HEK293 (cell line): ENCODE data around the gene GSTM4.
"Not testable (repeated sequence)": the region's sequence is repeated elsewhere in the genome, so short reads cannot be mapped to it uniquely, and the experiment has no call there.

Experiments used
- CTCF ChIA-PET: fragments of 350-600 bp; formaldehyde crosslinking; extraction: SDS; loops from one replicate; lab custom pipeline; 2021; ENCODE audit warnings: antibody characterized with exemption; lab: Yijun Ruan, JAX
- POLR2A ChIA-PET: fragments of 300-600 bp; formaldehyde crosslinking; extraction: SDS; loops from one replicate; lab custom pipeline; 2020; ENCODE audit warnings: antibody characterized with exemption, inconsistent platforms; lab: Yijun Ruan, JAX
- H3K27ac ChIP-seq: fragments of 200-500 bp; sonication (Bioruptor generic); 2 replicates; pipeline ENCODE4 v1.5.1; 2014; ENCODE audit warnings: low read depth, low read length, control low read depth, inconsistent platforms; ENCODE audit errors: extremely low read depth
- H3K36me3 ChIP-seq, 2 experiments: fragments of 200-500 bp in 1 of 2; sonication (Bioruptor generic) in 1 of 2; 1 replicate in 1 of 2; 2 replicates in 1 of 2; pipeline ENCODE4 v1.5.1; 2014 to 2017; ENCODE audit warnings: inconsistent platforms in 2 of 2, low read length in 2 of 2; ENCODE audit not compliant: control insufficient read depth in 2 of 2, insufficient read depth in 1 of 2
- H3K4me1 ChIP-seq: fragments of 200-500 bp; sonication (Bioruptor generic); 2 replicates; pipeline ENCODE4 v1.5.1; 2014; ENCODE audit warnings: mild to moderate bottlenecking, low read length, inconsistent platforms; ENCODE audit not compliant: control insufficient read depth, insufficient read depth
- H3K4me3 ChIP-seq: 2 replicates; pipeline ENCODE4 v1.5.1; 2011; ENCODE audit warnings: low read depth, mild to moderate bottlenecking, control low read depth, low read length, moderate library complexity
- H3K9me3 ChIP-seq: fragments of 200-500 bp; sonication (Bioruptor generic); 2 replicates; pipeline ENCODE4 v1.5.1; 2014; ENCODE audit warnings: low read depth, low read length, inconsistent platforms; ENCODE audit not compliant: control insufficient read depth, insufficient read depth
- GLIS1 ChIP-seq: fragments of 450-650 bp; formaldehyde crosslinking; IDR thresholded peaks from 2 replicates; pipeline ENCODE4 v1.5.1; 2016; ENCODE audit warnings: missing biosample characterization, missing genetic modification characterization
- KLF10 ChIP-seq: fragments of 450-650 bp; IDR thresholded peaks from 2 replicates; pipeline ENCODE4 v1.5.1; 2018; ENCODE audit warnings: missing biosample characterization, mild to moderate bottlenecking, missing genetic modification characterization
- ZEB2 ChIP-seq: fragments of 450-650 bp; formaldehyde crosslinking; IDR thresholded peaks from 2 replicates; pipeline ENCODE4 v1.5.1; 2016; ENCODE audit warnings: missing biosample characterization, missing genetic modification characterization
- ZIC2 ChIP-seq: fragments of 450-650 bp; formaldehyde crosslinking; IDR thresholded peaks from 2 replicates; pipeline ENCODE4 v1.5.1; 2016; ENCODE audit warnings: missing biosample characterization, missing genetic modification characterization
- ZNF174 ChIP-seq: fragments of 450-650 bp; formaldehyde crosslinking; IDR thresholded peaks from 2 replicates; pipeline ENCODE4 v1.5.0; 2017; ENCODE audit warnings: missing biosample characterization, mild to moderate bottlenecking, missing genetic modification characterization
- ZNF175 ChIP-seq: fragments of 450-650 bp; formaldehyde crosslinking; IDR thresholded peaks from 2 replicates; pipeline ENCODE4 v1.5.1; 2016; ENCODE audit warnings: missing biosample characterization, missing genetic modification characterization
- ZNF221 ChIP-seq: fragments of 450-650 bp; formaldehyde crosslinking; IDR thresholded peaks from 2 replicates; pipeline ENCODE4 v1.5.1; 2017; ENCODE audit warnings: missing biosample characterization, missing genetic modification characterization, borderline replicate concordance
- ZNF324 ChIP-seq: fragments of 450-650 bp; formaldehyde crosslinking; IDR thresholded peaks from 2 replicates; pipeline ENCODE4 v1.5.1; 2016; ENCODE audit warnings: missing biosample characterization, missing genetic modification characterization
- TF ChIP-seq, protein P1 (sequence below): fragments of 450-650 bp; formaldehyde crosslinking; IDR thresholded peaks from 2 replicates; pipeline ENCODE4 v1.5.1; 2016; ENCODE audit warnings: missing biosample characterization, missing genetic modification characterization
- TF ChIP-seq, protein P2 (sequence below): fragments of 450-650 bp; formaldehyde crosslinking; IDR thresholded peaks from 2 replicates; pipeline ENCODE4 v1.5.1; 2016; ENCODE audit warnings: missing biosample characterization, missing genetic modification characterization

The GSTM4 gene

DNA sequence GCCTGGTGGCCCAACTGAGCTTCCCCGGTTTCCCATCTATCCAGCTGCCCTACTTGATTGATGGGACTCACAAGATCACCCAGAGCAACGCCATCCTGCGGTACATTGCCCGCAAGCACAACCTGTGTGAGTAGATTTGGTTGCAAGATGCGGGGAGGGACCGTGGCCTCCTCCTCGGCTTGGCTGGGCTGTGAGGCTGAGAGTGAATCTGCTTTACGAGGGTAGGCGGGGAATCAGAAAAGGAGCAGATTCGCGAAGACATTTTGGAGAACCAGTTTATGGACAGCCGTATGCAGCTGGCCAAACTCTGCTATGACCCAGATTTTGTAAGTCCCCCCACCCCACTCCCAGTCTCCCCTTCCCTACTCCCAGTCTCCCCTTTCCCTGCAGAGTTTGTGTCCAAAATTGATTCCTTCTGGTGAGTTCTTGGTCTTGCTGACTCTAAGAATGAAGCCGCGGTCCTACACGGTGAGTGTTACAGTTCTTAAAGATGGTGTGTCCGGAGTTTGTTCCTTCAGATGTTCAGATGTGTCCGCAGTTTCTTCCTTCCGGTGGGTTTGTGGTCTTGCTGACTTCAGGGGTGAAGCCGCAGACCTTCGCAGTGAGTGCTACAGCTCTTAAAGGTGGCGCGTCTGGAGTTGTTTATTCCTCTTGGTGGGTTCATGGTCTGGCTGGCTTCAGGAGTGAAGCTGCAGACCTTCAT lies 13.5 kb downstream of the GSTM4 start:
- no peak overlapping the region for H3K4me3 ChIP-seq
- peaks cover 0 to 7% of the 10 kb centered on the region in 2 experiments; a peak in 1 of 3 replicates for H3K36me3 ChIP-seq
- H3K9me3 ChIP-seq = no peaks in the 10 kb centered on the region
- H3K27ac ChIP-seq = no peak overlapping the region
- POLR2A ChIA-PET = no interaction called here
- no peak for TF ChIP-seq ZNF221 (tag by site-specific recombination)
- no peaks in the 10 kb centered on the region for H3K4me1 ChIP-seq
- CTCF ChIA-PET = no interaction called here

DNA sequence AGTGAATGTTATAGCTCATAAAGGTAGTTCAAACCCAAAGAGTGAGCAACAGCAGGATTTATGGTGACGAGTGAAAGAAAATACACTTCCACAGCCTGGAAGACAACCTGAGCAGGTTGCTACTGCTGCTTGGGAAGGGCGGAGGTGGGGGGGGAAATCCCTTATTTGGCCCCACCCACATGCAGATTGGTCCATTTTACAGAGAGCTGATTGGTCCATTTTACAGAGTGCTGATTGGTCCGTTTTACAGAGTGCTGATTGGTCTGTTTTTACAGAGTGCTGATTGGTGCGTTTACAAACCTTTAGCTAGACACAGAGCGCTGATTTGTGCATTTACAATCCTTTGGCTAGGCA lies 14.0 kb downstream of the GSTM4 start:
- H3K36me3 ChIP-seq, H3K27ac ChIP-seq, CTCF ChIA-PET, POLR2A ChIA-PET, H3K9me3 ChIP-seq, H3K4me1 ChIP-seq, H3K4me3 ChIP-seq: not testable (repeated sequence)

DNA sequence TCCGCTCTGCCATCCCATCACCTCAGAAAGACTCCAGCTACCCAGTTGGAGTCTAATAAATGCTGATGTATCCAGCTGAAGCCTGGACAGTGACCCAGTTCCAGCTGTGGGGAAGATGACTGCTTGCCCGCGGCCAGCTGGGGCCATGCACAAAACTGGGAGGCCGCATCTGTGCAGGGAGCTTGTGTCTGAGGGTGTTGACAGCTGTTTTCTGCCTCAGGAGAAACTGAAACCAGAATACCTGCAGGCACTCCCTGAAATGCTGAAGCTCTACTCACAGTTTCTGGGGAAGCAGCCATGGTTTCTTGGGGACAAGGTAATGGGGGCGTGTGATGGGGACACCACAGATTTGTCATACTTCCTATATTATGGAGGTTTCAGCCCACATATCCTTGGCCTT lies 15.2 kb downstream of the GSTM4 start:
- no peak for TF ChIP-seq ZNF175 (tag by site-specific recombination)
- no peak for TF ChIP-seq GLIS1
- TF ChIP-seq, protein P1, sequence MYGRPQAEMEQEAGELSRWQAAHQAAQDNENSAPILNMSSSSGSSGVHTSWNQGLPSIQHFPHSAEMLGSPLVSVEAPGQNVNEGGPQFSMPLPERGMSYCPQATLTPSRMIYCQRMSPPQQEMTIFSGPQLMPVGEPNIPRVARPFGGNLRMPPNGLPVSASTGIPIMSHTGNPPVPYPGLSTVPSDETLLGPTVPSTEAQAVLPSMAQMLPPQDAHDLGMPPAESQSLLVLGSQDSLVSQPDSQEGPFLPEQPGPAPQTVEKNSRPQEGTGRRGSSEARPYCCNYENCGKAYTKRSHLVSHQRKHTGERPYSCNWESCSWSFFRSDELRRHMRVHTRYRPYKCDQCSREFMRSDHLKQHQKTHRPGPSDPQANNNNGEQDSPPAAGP (tag by site-specific recombination) = no peak
- TF ChIP-seq ZNF324 (tag by site-specific recombination) = no peak
- TF ChIP-seq, protein P2, sequence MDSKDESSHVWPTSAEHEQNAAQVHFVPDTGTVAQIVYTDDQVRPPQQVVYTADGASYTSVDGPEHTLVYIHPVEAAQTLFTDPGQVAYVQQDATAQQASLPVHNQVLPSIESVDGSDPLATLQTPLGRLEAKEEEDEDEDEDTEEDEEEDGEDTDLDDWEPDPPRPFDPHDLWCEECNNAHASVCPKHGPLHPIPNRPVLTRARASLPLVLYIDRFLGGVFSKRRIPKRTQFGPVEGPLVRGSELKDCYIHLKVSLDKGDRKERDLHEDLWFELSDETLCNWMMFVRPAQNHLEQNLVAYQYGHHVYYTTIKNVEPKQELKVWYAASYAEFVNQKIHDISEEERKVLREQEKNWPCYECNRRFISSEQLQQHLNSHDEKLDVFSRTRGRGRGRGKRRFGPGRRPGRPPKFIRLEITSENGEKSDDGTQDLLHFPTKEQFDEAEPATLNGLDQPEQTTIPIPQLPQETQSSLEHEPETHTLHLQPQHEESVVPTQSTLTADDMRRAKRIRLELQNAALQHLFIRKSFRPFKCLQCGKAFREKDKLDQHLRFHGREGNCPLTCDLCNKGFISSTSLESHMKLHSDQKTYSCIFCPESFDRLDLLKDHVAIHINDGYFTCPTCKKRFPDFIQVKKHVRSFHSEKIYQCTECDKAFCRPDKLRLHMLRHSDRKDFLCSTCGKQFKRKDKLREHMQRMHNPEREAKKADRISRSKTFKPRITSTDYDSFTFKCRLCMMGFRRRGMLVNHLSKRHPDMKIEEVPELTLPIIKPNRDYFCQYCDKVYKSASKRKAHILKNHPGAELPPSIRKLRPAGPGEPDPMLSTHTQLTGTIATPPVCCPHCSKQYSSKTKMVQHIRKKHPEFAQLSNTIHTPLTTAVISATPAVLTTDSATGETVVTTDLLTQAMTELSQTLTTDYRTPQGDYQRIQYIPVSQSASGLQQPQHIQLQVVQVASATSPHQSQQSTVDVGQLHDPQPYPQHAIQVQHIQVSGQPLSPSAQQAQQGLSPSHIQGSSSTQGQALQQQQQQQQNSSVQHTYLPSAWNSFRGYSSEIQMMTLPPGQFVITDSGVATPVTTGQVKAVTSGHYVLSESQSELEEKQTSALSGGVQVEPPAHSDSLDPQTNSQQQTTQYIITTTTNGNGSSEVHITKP (tag by site-specific recombination) = no peak
- TF ChIP-seq KLF10 (tag by site-specific recombination) = no peak
- no peak for TF ChIP-seq ZEB2
- TF ChIP-seq ZIC2 (tag by site-specific recombination) = no peak
- no peak for TF ChIP-seq ZNF174 (tag by site-specific recombination)
- Histone ChIP-seq H3K27ac (no peak overlapping the region), H3K9me3 (no peaks in the 10 kb centered on the region), H3K4me1 (no peaks in the 10 kb centered on the region), H3K4me3 (no peak overlapping the region), H3K36me3 (peaks cover 0 to 7% of the 10 kb centered on the region in 2 experiments; a peak in 1 of 3 replicates)
- ChIA-PET POLR2A (no interaction called here), CTCF (interaction anchor here (1.0 kb wide), 1 partner anchor 31 kb away, joined by 5 read pairs; no protein-coding TSS in a partner anchor)

DNA sequence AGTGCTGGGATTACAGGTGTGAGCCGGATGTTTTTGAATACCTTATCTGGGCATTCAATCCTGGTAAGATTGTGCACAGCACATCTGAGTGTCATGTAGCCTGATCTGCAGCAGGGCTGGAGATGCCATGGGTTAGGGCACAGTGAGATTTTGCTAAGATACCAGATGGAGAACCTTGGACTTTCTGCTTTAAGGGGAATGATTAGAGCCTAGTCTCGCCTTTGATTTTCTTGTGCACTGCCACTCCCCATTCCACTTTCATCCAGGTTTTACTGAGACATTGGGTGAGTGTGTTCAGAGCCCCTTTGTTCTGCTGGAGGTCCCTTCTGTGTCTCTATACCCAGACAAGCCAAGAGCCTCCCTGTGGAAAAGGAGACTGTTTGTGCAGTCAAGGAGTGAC lies 18.0 kb downstream of the GSTM4 start:
- H3K27ac ChIP-seq, H3K9me3 ChIP-seq, H3K4me1 ChIP-seq, CTCF ChIA-PET, H3K36me3 ChIP-seq, H3K4me3 ChIP-seq, POLR2A ChIA-PET: not testable (repeated sequence)
